Measurements from ENCODE around the gene CLASP2.
A peak's percentile ranks its signal among the peaks of the same experiment; 100 is the strongest.
"Not testable (repeated sequence)": the region's sequence is repeated elsewhere in the genome, so short reads cannot be mapped to it uniquely, and the experiment has no call there.

Gene CLASP2

DNA sequence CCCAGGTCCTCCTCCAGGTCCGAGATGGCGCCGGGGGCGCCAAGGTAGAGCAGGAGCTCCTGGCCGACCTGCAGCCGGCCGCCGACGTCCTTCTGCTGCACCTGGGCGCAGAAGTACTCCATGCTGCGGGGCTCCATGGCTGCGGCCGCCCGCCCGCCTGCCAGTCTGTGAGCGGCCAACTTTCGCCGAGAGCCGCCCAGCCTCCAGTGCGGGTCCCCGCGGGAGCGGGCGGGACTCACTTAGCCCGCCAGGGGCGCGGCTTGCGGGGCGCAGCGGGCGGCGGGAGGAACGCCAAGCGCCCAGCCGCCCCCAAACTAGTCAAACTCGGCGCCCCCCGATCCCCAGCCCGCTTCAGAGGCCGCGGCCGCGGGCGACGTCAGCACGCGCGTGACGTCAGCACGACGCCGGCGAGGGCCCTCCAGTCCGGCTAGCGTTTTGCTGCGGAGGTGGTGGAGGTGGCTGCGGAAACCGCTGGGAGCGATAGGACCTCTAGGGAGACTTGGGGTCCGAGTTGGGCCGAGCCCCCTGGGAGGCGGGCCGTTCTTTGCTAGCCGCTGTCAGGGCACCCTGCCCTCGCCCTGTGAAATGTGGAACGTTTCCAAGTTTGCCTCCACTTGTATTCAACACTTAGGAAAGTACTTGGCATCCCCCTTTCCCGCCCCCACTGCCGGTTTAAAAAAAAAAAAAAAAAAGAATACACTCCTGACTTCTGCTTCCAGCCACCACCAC is at the start of gene CLASP2:
Gene CLASP2 (minus strand): TSS at position 389 of the 729 bp plus-strand sequence. CDS start 252 bp downstream, at position 137.
- peak; percentile 10 for DNase-seq

- no peak for DNase-seq
Observed at GRCh38 chr3:33758864-33759263, 40.8 kb upstream of the CLASP2 start.

- DNase-seq = no peak
Observed at GRCh38 chr3:33758281-33758680, 40.2 kb upstream of the CLASP2 start.

DNA sequence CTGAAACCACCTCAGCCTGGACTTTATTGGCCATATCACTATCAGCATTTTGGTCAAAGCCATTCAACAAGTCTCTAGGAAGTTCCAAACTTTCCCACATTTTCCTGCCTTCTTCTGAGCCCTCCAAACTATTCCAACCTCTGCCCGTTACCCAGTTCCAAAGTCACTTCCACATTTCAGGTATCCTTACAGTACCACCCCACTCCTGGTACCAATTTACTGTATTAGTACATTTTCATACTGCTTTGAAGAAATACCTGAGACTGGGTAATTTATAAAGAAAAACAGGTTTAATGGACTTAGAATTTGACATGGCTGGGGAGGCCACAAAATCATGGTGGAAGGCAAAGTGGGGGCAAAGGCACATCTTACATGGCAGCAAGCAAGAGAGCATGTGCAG is 36.3 kb upstream of the CLASP2 start:
- DNase-seq = not testable (repeated sequence)

DNA sequence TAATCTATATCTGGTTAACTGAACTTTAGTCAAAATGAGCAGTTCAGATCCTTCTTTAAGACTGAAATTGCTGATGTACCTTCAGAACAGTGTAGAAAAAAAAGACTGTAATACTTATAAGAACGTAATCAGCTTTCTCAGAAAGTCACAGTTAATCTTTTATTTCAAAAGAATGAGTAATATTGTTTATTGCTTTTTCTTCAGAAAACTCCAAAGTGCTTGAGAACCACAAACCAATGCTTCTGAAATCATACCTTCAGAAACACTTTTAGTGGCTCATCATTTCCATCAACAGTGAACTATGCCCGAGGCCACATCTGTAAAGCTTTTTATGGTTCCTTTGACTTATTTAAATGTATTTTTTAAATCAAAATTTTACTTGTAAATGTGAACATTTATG is 33.3 kb upstream of the CLASP2 start:
- DNase-seq = no peak

DNA sequence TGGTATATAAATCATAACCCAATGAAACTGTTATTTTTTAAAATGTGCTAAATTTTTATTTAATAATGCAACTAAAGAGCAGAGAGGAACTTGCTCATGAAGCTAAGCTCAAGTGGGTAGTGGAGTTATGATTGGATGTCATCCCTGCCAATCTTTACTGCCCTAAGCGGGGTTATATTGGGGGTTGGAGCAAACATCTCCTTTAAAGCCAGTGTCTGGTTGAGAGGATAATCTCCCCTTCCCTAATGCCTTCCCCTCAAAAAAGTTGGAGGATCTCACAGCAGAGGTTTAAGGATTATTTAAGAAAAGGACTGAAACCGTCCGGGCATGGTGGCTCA is 32.1 kb upstream of the CLASP2 start:
- no peak for DNase-seq

DNA sequence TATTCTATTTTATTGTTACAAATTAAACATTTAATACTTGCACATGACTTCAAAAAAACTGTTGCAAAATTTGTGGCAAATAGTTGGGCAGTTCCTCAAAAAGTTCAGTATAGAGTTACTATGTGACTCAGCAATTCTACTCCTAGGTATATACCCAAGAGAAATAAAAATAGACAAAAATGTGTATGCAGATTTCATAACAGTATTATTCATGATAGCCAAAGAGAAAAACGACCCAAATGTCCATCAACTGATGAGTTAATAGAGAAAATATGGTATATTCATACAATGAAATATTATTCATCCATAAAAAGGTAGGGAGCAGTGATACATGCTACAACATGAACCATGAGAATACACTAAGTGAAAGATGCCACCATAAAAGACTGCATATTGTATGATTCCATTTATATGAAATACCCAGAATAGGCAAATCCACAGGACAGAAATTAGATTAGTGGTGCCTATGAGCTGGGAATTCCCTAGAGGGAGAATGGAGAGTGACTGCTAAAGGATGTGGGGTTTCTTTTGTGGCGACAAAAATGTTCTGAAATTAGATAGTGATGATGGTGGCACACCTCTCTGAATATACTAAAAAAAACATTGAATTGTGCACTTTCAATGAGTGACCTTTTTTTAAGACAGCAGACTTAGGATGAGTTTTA is 31.6 kb upstream of the CLASP2 start:
- DNase-seq = no peak

DNA sequence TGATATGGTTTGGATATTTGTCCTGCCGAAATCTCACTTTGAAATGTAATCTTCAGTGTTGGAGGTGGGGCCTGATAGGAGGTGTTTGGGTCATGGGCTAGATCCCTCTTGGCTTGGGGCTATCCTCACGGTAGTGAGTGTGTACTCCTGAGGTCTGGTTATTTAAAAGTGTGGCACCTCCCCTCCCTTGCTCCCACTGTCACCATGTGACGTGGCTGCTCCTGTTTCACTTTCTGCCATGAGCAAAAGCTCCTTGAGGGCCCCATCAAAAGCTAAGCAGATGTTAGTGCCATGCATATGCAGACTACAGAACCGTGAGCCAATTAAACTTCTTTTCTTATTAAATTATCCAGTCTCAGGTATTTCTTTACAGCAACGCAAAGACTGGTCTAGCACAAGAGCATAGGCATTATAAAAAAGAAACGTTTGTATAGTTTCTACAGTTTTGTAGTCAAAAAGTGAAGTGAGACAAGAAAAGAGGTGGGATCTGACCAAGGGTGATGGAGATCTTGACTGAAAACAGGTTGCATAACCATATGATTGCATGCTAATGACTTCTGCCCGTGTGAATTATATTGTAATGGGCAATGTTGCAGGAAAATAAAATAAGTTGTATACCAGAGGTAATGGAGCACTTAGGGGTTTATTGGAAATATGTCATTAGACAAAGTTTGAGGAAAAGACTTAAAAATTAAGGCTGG is 28.5 kb upstream of the CLASP2 start:
- no peak for DNase-seq

DNA sequence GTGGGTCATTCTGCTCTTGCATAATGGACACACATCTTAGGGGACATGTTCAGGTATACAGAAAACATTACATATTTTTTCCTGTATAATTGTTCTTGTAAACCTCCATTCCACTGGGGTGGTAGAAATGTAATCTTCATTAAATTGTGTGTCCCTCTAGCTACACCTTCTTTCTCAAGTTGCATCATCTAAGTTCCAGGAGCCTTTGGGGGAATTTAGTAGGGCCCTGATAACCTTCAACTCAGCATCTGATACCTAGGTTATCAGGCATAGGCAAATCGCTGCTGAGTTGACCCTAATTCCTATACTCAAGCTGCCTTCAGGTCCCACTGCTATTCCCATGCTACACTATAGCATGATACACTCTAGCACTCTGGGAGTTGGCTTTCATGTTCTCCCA is 19.1 kb upstream of the CLASP2 start:
- no peak for DNase-seq

DNA sequence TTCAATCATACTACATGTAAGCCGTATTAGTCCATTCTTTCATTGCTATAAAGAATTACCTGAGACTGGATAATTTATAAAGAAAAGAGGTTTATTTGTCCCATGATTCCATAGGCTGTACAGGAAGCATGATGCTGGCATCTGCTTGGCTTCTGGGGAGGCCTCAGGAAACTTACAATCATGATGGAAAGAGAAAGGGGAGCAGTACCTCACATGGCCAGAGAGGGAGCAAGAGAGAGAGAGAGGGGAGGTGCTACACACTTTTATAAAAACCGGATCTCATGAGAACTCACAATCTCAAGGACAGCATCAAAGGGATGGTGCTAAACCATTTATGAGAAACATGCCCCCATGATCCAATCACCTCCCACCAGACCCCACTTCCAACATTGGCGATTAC is 14.3 kb upstream of the CLASP2 start:
- no peak for DNase-seq

- no peak for DNase-seq
Observed at GRCh38 chr3:33729993-33730392, 11.9 kb upstream of the CLASP2 start.

DNA sequence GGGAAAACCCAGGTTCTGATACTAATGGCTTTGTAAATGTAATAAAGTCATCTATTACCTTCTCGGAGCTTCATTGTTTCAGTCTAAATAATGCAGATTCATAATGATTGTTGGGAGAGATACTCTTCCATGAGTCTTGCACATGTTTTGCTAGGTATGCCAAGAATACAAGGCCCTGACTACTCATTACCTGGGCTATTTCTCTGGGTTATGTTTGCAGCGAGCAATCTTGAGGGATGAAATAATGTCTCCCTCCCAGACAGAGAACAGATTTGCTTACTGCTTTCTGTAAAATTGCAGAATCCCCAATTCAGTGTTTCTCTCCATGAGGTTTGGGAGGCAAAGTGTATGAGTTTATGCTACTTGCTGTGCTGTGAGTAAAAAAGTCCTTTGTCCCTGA is 6.2 kb upstream of the CLASP2 start:
- no peak for DNase-seq

DNA sequence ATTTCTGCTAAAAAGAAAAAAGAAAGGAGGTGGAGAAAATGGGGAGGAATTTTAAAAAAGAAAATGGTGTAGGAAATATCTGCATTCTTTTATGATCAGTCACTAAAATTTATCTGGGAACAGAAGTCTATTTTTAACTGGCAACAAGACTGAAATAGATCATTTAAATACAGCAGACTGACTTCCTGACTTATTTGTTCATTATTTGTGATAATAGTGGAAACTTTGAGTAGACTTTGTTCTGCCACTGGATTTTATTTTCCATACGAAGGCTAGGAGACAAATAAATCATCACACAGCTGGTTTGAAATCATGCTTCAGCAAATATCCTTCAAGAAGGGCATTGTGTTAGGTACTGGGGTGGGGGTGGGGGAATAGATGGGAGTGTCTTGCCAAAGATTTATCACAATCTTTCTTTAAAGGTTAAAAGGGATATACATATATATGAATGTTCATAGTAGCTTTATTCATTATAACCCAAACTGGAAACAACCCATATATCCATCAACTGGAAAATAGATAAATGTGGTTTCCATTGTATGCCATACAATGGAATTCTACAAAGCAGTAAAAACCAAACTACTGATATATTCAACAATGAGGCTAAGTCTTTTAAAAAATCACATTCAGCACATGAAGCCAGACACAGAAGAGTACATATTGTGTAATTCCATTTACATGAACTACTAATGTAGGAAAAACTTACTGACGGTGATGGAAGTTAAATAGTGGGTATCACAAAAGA is 4.7 kb upstream of the CLASP2 start:
- no peak for DNase-seq

DNA sequence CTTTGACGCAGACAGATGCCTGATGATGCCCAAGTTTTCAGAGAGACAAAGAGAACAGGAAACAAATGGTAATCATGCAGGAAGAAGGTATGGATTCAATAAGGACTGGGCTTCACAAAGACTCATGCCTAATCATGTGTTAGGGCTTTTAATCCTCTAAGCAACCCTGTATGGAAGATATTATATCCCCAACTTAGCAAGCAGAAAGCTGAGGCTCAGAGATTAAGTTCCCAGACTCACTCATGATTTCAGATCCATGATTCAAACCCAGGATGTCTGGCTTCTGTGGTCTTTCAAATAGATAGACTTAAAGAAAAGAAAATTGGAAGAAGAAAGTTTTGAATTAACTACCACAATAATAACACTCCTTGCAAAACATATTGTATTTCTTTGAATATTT is 4.1 kb upstream of the CLASP2 start:
- DNase-seq = no peak

DNA sequence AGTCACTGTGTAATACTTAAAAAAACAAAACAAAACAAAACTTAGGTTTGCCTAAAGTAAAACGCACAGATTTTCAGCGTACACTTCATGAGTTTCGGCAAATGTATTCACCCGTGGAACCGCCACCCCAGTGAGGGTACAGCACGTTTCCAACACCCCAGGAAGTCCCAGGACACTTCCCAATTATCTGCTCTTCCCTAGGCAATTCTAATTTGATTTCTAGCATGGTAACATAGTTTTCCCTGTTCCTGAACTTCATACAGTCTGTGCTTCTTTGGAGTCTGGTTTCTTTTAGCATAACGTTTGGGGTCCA is 497 bp upstream of the CLASP2 start:
- DNase-seq = no peak

DNA sequence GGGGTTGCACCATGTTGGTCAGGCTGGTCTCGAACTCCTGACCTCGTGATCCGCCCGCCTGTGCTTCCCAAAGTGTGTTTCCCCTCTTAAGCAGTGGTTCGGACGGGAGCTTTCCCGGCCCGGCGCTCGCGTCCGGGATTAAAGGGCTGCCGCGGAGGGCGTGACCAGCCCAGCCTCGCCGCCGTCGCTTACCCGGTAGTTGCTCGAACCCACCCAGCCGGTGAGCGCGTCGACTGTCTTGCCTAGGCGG is 513 bp downstream of the CLASP2 start:
- no peak for DNase-seq

- no peak for DNase-seq
Observed at GRCh38 chr3:33716227-33716626, 1.8 kb downstream of the CLASP2 start.

DNA sequence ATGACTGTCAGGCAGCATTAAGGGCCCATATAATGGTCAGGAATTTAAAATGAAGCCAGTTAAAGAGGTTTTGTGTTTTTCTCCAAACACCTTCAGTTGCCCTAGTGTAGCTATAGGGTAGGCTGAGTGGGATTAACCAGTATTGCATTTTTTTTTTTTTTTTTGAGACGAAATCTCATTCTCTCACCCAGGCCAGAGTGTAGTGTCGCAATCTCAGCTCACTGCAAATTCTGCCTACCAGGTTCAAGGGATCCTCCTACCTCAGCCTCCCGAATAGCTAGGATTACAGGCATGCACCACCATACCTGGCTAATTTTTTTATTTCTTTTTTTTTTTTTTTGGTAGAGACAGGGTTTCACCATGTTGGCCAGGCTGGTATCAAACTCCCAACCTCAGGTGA is 7.0 kb downstream of the CLASP2 start:
- no peak for DNase-seq

GRCh38 chr3:33706056-33706455 is 12.0 kb downstream of the CLASP2 start:
- no peak for DNase-seq

GRCh38 chr3:33704891-33705290 is 13.2 kb downstream of the CLASP2 start:
- no peak for DNase-seq

- no peak for DNase-seq
Observed at GRCh38 chr3:33699275-33699674, 18.8 kb downstream of the CLASP2 start.

DNA sequence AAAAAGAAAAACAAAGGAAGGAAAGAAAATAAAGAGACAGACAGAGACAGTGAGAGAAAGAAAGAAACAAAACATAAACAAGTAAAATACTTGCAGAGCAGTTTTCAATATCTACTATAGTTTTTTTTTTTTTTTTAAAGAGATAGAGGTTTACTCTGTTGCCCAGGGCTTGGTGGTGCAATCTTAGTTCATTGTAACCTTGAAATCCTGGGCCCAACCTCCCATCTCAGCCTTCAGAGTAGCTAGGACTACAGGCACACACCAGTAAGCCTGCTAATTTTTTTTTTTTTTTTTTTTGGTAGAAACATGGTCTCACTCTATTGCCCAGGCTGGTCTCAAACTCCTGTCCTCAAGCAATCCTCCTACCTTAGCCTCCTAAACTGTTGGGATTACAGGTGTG is 23.1 kb downstream of the CLASP2 start:
- no peak for DNase-seq

- DNase-seq = no peak
Observed at GRCh38 chr3:33690341-33690740, 27.7 kb downstream of the CLASP2 start.

DNA sequence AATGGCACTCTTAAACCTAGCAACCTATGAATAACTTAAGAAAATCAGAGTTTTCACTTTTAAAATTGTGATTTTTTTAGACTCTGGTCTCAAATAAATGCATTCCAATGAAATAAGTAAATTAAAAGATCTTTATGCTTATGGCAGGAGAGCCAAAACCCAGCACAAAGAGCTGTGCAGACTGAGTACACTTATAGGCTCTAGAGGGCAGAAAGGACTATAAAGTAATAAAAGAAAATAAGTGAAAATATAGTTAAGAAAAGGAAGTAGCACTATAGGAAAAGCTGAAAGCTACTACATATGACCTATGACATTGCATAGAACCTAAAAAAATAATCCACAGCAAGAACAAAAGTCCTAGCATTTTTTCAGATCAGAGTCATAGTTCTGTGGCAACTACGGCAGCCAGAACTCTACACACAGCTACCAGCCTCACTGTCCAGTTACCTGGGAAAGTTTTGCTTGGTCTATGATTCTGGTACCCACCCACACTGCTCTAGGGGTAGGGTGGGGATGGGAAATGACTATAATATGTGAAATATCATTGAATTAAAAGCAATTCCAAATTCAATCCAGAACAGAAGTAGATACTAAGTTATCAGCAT is 30.5 kb downstream of the CLASP2 start:
- DNase-seq = no peak
